ENCODE data around the gene CLDN20.

The CLDN20 gene

GRCh38 chr6:155270561-155271091, 6.8 kb downstream of the CLDN20 start:
- Mint-ChIP-seq H3K4me3 (no peak overlapping the region), H3K27ac (no peak overlapping the region), H3K36me3 (ENCODE audit: low read depth) (peaks cover 13% of the 10 kb centered on the region), H3K27me3 (ENCODE audit: low read depth) (no peaks in the 10 kb centered on the region), H3K4me1 (ENCODE audit: low read depth) (peaks cover 9% of the 10 kb centered on the region), H3K9me3 (no peaks in the 10 kb centered on the region)

GRCh38 chr6:155271145-155271544, 7.3 kb downstream of the CLDN20 start:
- Mint-ChIP-seq H3K27me3 (ENCODE audit: low read depth) (no peaks in the 10 kb centered on the region), H3K4me1 (ENCODE audit: low read depth) (peaks cover 9% of the 10 kb centered on the region), H3K4me3 (no peak overlapping the region), H3K27ac (no peak overlapping the region), H3K36me3 (ENCODE audit: low read depth) (peaks cover 13% of the 10 kb centered on the region), H3K9me3 (no peaks in the 10 kb centered on the region)

- Mint-ChIP-seq H3K4me3 (no peak overlapping the region), H3K27ac (no peak overlapping the region), H3K27me3 (ENCODE audit: low read depth) (no peaks in the 10 kb centered on the region), H3K4me1 (ENCODE audit: low read depth) (peaks cover 9% of the 10 kb centered on the region), H3K36me3 (ENCODE audit: low read depth) (peaks cover 16% of the 10 kb centered on the region), H3K9me3 (no peaks in the 10 kb centered on the region)
Measured at GRCh38 chr6:155272353-155273232, 8.8 kb downstream of the CLDN20 start.

- Mint-ChIP-seq H3K36me3 (ENCODE audit: low read depth) (peaks cover 18% of the 10 kb centered on the region), H3K9me3 (no peaks in the 10 kb centered on the region), H3K27ac (no peak overlapping the region), H3K27me3 (ENCODE audit: low read depth) (no peaks in the 10 kb centered on the region), H3K4me1 (ENCODE audit: low read depth) (peaks cover 6% of the 10 kb centered on the region), H3K4me3 (no peak overlapping the region)
Measured at GRCh38 chr6:155273431-155273830, 9.6 kb downstream of the CLDN20 start.

GRCh38 chr6:155274106-155274505, 10.3 kb downstream of the CLDN20 start:
- Mint-ChIP-seq H3K4me3 (no peak overlapping the region), H3K36me3 (ENCODE audit: low read depth) (peaks cover 18% of the 10 kb centered on the region), H3K9me3 (no peaks in the 10 kb centered on the region), H3K4me1 (ENCODE audit: low read depth) (peaks cover 6% of the 10 kb centered on the region), H3K27ac (no peak overlapping the region), H3K27me3 (ENCODE audit: low read depth) (no peaks in the 10 kb centered on the region)

- Mint-ChIP-seq H3K4me1 (ENCODE audit: low read depth) (peaks cover 6% of the 10 kb centered on the region), H3K36me3 (ENCODE audit: low read depth) (peaks cover 18% of the 10 kb centered on the region), H3K27ac (no peak overlapping the region), H3K27me3 (ENCODE audit: low read depth) (no peaks in the 10 kb centered on the region), H3K9me3 (no peaks in the 10 kb centered on the region), H3K4me3 (no peak overlapping the region)
Measured at GRCh38 chr6:155274533-155274932, 10.7 kb downstream of the CLDN20 start.

- peaks cover 19% of the 10 kb centered on the region for H3K36me3 Mint-ChIP-seq (ENCODE audit: low read depth)
- peaks cover 8% of the 10 kb centered on the region for H3K4me1 Mint-ChIP-seq (ENCODE audit: low read depth)
- H3K27ac Mint-ChIP-seq = no peak overlapping the region
- no peak overlapping the region for H3K4me3 Mint-ChIP-seq
- no peaks in the 10 kb centered on the region for H3K27me3 Mint-ChIP-seq (ENCODE audit: low read depth)
- H3K9me3 Mint-ChIP-seq = no peaks in the 10 kb centered on the region
Measured at GRCh38 chr6:155275808-155276480, 12.1 kb downstream of the CLDN20 start.

- H3K27ac Mint-ChIP-seq = no peak overlapping the region
Measured at GRCh38 chr6:155276638-155277037, 12.8 kb downstream of the CLDN20 start.

GRCh38 chr6:155278319-155279049, 14.7 kb downstream of the CLDN20 start:
- Mint-ChIP-seq H3K27me3 (ENCODE audit: low read depth) (no peaks in the 10 kb centered on the region), H3K27ac (no peak overlapping the region), H3K4me3 (no peak overlapping the region), H3K4me1 (ENCODE audit: low read depth) (peaks cover 4% of the 10 kb centered on the region), H3K36me3 (ENCODE audit: low read depth) (peaks cover 19% of the 10 kb centered on the region), H3K9me3 (no peaks in the 10 kb centered on the region)

More at GRCh38 chr6:155276638-155277037, 12.8 kb downstream of the CLDN20 start:
- H3K36me3 Mint-ChIP-seq (ENCODE audit: low read depth) = peaks cover 19% of the 10 kb centered on the region
- H3K9me3 Mint-ChIP-seq = no peaks in the 10 kb centered on the region
- peaks cover 8% of the 10 kb centered on the region for H3K4me1 Mint-ChIP-seq (ENCODE audit: low read depth)
- no peaks in the 10 kb centered on the region for H3K27me3 Mint-ChIP-seq (ENCODE audit: low read depth)
- H3K4me3 Mint-ChIP-seq = no peak overlapping the region

- H3K27me3 Mint-ChIP-seq (ENCODE audit: low read depth) = no peaks in the 10 kb centered on the region
- no peaks in the 10 kb centered on the region for H3K9me3 Mint-ChIP-seq
- no peak overlapping the region for H3K4me3 Mint-ChIP-seq
- H3K27ac Mint-ChIP-seq = no peak overlapping the region
- peaks cover 24% of the 10 kb centered on the region for H3K36me3 Mint-ChIP-seq (ENCODE audit: low read depth)
- peaks cover 2% of the 10 kb centered on the region for H3K4me1 Mint-ChIP-seq (ENCODE audit: low read depth)
Measured at GRCh38 chr6:155284775-155285174, 21.0 kb downstream of the CLDN20 start.

GRCh38 chr6:155287762-155288161, 23.9 kb downstream of the CLDN20 start:
- H3K4me3 Mint-ChIP-seq = no peak overlapping the region
- H3K36me3 Mint-ChIP-seq (ENCODE audit: low read depth) = peaks cover 30% of the 10 kb centered on the region

GRCh38 chr6:155290491-155290890, 26.7 kb downstream of the CLDN20 start:
- no peak overlapping the region for H3K27ac Mint-ChIP-seq
- peaks cover 4% of the 10 kb centered on the region for H3K4me1 Mint-ChIP-seq (ENCODE audit: low read depth)
- H3K4me3 Mint-ChIP-seq = no peak overlapping the region

More at GRCh38 chr6:155287762-155288161, 23.9 kb downstream of the CLDN20 start:
- H3K4me1 Mint-ChIP-seq (ENCODE audit: low read depth) = peaks cover 4% of the 10 kb centered on the region
- no peaks in the 10 kb centered on the region for H3K27me3 Mint-ChIP-seq (ENCODE audit: low read depth)
- no peaks in the 10 kb centered on the region for H3K9me3 Mint-ChIP-seq
- no peak overlapping the region for H3K27ac Mint-ChIP-seq

GRCh38 chr6:155291291-155291690, 27.5 kb downstream of the CLDN20 start:
- Mint-ChIP-seq H3K36me3 (ENCODE audit: low read depth) (peaks cover 30% of the 10 kb centered on the region), H3K4me3 (no peak overlapping the region), H3K4me1 (ENCODE audit: low read depth) (peaks cover 4% of the 10 kb centered on the region), H3K9me3 (no peaks in the 10 kb centered on the region), H3K27ac (no peak overlapping the region), H3K27me3 (ENCODE audit: low read depth) (no peaks in the 10 kb centered on the region)

More at GRCh38 chr6:155290491-155290890, 26.7 kb downstream of the CLDN20 start:
- Mint-ChIP-seq H3K27me3 (ENCODE audit: low read depth) (no peaks in the 10 kb centered on the region), H3K9me3 (no peaks in the 10 kb centered on the region), H3K36me3 (ENCODE audit: low read depth) (peaks cover 30% of the 10 kb centered on the region)

GRCh38 chr6:155292711-155293110, 28.9 kb downstream of the CLDN20 start:
- H3K4me1 Mint-ChIP-seq (ENCODE audit: low read depth) = peaks cover 4% of the 10 kb centered on the region
- no peak overlapping the region for H3K27ac Mint-ChIP-seq
- no peaks in the 10 kb centered on the region for H3K27me3 Mint-ChIP-seq (ENCODE audit: low read depth)
- peaks cover 31% of the 10 kb centered on the region for H3K36me3 Mint-ChIP-seq (ENCODE audit: low read depth)
- H3K9me3 Mint-ChIP-seq = no peaks in the 10 kb centered on the region
- no peak overlapping the region for H3K4me3 Mint-ChIP-seq
